Posterior vena cava (tissue), 2 donors: ENCODE results near the gene KLHL17. TPM values are rescaled to one million over a fixed set of nuclear protein-coding genes. Genes with fewer than 3 reads are reported as not detected.
"Not testable (repeated sequence)": the region's sequence is repeated elsewhere in the genome, so short reads cannot be mapped to it uniquely, and the experiment has no call there.

Source experiments
- DNase-seq: peaks from one replicate; pipeline ENCODE4 v3.0.0-alpha.2; 2020; ENCODE audit warnings: low spot score
- intact Hi-C, 2 donors: fragments of 100-400 bp; cut with DNase I; formaldehyde crosslinking; loops; one replicate each; pipeline versions ENCODE4 v1.14.1 to v1.14.2; 2022 to 2023
- total RNA-seq, 2 donors: library from RNA; stranded (reverse); fragmentation: NEBNext Ultra II Directional; extraction: Animal tissue kit (Norgen Biotek cat#: 25700); gene quantifications; one replicate each; pipeline ENCODE4 v1.2.1, GENCODE V29; 2021
- donor health status: DM: yes; HTN: yes; CAD: no.
- donor health status: DM: yes; HTN: yes; CAD: no.

The KLHL17 gene
- total RNA-seq, 2 donors from 2014 or later: 8.5 to 8.9 TPM

GRCh38 chr1:1003618-1004419 lies 43.4 kb downstream of the KLHL17 start:
- intact Hi-C loops: no loop called here
- no peak for DNase-seq

GRCh38 chr1:1004420-1004779 lies 44.0 kb downstream of the KLHL17 start:
- DNase-seq: no peak
- intact Hi-C loops: no loop called here

- intact Hi-C loops: no loop called here
- DNase-seq: no peak
Measured at GRCh38 chr1:1004780-1005697, 44.7 kb downstream of the KLHL17 start.

GRCh38 chr1:1005774-1006304 lies 45.5 kb downstream of the KLHL17 start:
- no peak for DNase-seq
- intact Hi-C loops: no loop called here

- intact Hi-C loops: no loop called here
- no peak for DNase-seq
Measured at GRCh38 chr1:1006305-1007159, 46.1 kb downstream of the KLHL17 start.

GRCh38 chr1:1010131-1010530 lies 49.7 kb downstream of the KLHL17 start:
- intact Hi-C loops: not testable (repeated sequence)

GRCh38 chr1:1011396-1011949 lies 51.1 kb downstream of the KLHL17 start:
- intact Hi-C loops: no loop called here
- no peak for DNase-seq

More at GRCh38 chr1:1010131-1010530, 49.7 kb downstream of the KLHL17 start:
- DNase-seq: not testable (repeated sequence)

GRCh38 chr1:1012736-1013104 lies 52.3 kb downstream of the KLHL17 start:
- intact Hi-C loops, DNase-seq: not testable (repeated sequence)

- DNase-seq: peak; percentile 97
- intact Hi-C loops: no loop called here
Measured at GRCh38 chr1:1013105-1013921, 52.9 kb downstream of the KLHL17 start, which contains the start of gene ISG15. Gene ISG15, plus strand, starts transcription at chr1:1013497. Its CDS starts 77 bp downstream, at chr1:1013574.

- peak; percentile 81 for DNase-seq
- intact Hi-C loops: no loop called here
Measured at GRCh38 chr1:1013922-1014648, 53.7 kb downstream of the KLHL17 start.

- DNase-seq: peak; percentile 70
- intact Hi-C loops: no loop called here
Measured at GRCh38 chr1:1014799-1015681, 54.7 kb downstream of the KLHL17 start.

Other genes starting within 250 kb of the KLHL17 start
- gene SAMD11, start 36.7 kb upstream of the KLHL17 start, total RNA-seq: 10 to 100 TPM; 16.5 to 38.0 TPM
- gene NOC2L, start 1.3 kb upstream of the KLHL17 start, total RNA-seq: 10 to 100 TPM; 42.8 to 44.5 TPM
- gene PLEKHN1, start 5.9 kb downstream of the KLHL17 start, total RNA-seq: under 1 TPM; 0.86 to 0.88 TPM
- gene PERM1, start 21.5 kb downstream of the KLHL17 start, total RNA-seq: under 1 TPM in 1 of 2 donors, not detected in 1; 0.24 TPM
- 10 to 100 TPM; 53.5 to 54.4 TPM for gene HES4, start 39.5 kb downstream of the KLHL17 start, total RNA-seq
- gene ISG15, start 52.9 kb downstream of the KLHL17 start, total RNA-seq: 10 to 100 TPM; 22.9 to 47.3 TPM
- gene AGRN, start 59.5 kb downstream of the KLHL17 start, total RNA-seq: 10 to 100 TPM; 18.8 to 26.8 TPM
- gene RNF223, start 113.7 kb downstream of the KLHL17 start, total RNA-seq: not detected
- 1 to 10 TPM; 6.7 to 7.4 TPM for gene C1orf159, start 155.5 kb downstream of the KLHL17 start, total RNA-seq
- under 1 TPM in 1 of 2 donors, not detected in 1; 0.19 TPM for gene TTLL10, start 213.3 kb downstream of the KLHL17 start, total RNA-seq
- gene TNFRSF18, start 246.0 kb downstream of the KLHL17 start, total RNA-seq: under 1 TPM; 0.33 to 0.93 TPM